ENCODE results near the gene CCNB1IP1. TPM values are rescaled to one million over a fixed set of nuclear protein-coding genes. Genes with fewer than 3 reads are reported as not detected.

Gene CCNB1IP1
- total and polyA plus RNA-seq, 3 donors from 2014 or later: 38.7 to 46.7 (median 46.0) TPM

GRCh38 chr14:20314026-20314425, 19.1 kb downstream of the CCNB1IP1 start:
- Histone ChIP-seq H3K36me3 (ENCODE audit: low read depth, missing control alignments) (no peaks in the 10 kb centered on the region), H3K4me3 (no peak overlapping the region), H3K4me1 (no peaks in the 10 kb centered on the region), H3K27ac (no peak overlapping the region), H3K27me3 (no peaks in the 10 kb centered on the region), H3K9me3 (no peaks in the 10 kb centered on the region)
- TF ChIP-seq POLR2A (IDR thresholded peaks at IDR 0.05): no peak
- TF ChIP-seq CTCF (IDR thresholded peaks at IDR 0.05): no peak
- WGBS, 2 donors: 82 to 89% methylated on average over 2 of the region's 2 CpGs
- DNase-seq: no peak
- intact Hi-C loops (cut with DNase I; ENCODE audit: low total_unique reads): no loop called here

- intact Hi-C loops (cut with DNase I; ENCODE audit: low total_unique reads): no loop called here
- TF ChIP-seq CTCF (IDR thresholded peaks at IDR 0.05): no peak
- no peak for TF ChIP-seq POLR2A (IDR thresholded peaks at IDR 0.05)
- no peak for DNase-seq
- Histone ChIP-seq H3K4me1 (peaks cover 4% of the 10 kb centered on the region), H3K36me3 (ENCODE audit: low read depth, missing control alignments) (no peaks in the 10 kb centered on the region), H3K9me3 (no peaks in the 10 kb centered on the region), H3K4me3 (peak overlapping the region; percentile 67 to 88), H3K27me3 (no peaks in the 10 kb centered on the region), H3K27ac (no peak overlapping the region)
- WGBS, 2 donors: 83 to 93% methylated on average over 1 of the region's 1 CpG
Measured at GRCh38 chr14:20306079-20306423, 27.0 kb downstream of the CCNB1IP1 start.

GRCh38 chr14:20305265-20306078, 27.6 kb downstream of the CCNB1IP1 start, which contains the start of gene TTC5:
Gene TTC5 (minus strand): TSS chr14:20305951. CDS start chr14:20305937, 14 bp downstream.
- no peaks in the 10 kb centered on the region for H3K36me3 ChIP-seq (ENCODE audit: low read depth, missing control alignments)
- TF ChIP-seq CTCF (IDR thresholded peaks at IDR 0.05) (peak; percentile 76 to 88 (median 77)), POLR2A (IDR thresholded peaks at IDR 0.05) (no peak)
- peak; percentile 91 for DNase-seq
- 0% methylated on average over 23 to 27 of the region's 27 CpGs for WGBS, 2 donors
- peak within 1 kb of the TSS; percentile 67 to 88 for H3K4me3 ChIP-seq
- intact Hi-C loops (cut with DNase I; ENCODE audit: low total_unique reads): no loop called here
- H3K27me3 ChIP-seq: no peaks in the 10 kb centered on the region
- H3K27ac ChIP-seq: peak within 1 kb of the TSS in 1 of 2 donors; percentile 44
- peaks cover 4% of the 10 kb centered on the region for H3K4me1 ChIP-seq
- no peaks in the 10 kb centered on the region for H3K9me3 ChIP-seq

DNA sequence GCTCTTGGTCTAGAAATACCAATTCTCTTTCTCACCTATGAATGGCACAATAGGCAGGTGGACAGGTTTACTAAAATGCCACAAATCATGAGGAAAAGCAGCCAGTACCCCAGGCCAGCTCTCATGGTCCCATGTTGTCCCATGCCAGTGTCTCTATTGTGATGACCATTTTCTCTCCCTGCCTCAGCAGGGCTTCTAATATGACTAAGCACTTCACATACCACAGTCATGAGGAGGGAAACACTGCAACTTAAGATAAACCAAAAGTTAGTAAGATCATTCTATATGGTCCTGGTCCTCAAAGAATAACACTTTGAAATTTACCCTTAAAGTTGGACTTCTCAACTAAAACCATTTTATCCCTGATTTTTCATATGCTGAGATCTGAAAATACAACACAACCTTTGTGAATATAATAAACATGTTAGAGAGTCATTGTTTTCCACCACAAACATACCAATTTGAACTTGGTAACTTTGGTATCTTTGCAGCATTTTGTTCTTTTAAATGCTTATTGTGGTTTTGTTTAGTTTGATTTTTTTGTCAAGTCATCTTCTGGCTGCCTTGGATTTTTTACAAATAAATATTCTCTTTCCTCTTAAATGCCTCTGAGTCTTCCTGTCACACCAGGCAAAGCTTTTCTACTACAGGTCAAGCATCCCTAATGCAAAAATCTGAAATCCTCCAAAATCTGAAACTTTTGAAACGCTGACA, 30.9 kb downstream of the CCNB1IP1 start:
- Histone ChIP-seq H3K36me3 (ENCODE audit: low read depth, missing control alignments) (no peaks in the 10 kb centered on the region), H3K27me3 (no peaks in the 10 kb centered on the region), H3K9me3 (no peaks in the 10 kb centered on the region), H3K4me1 (peaks cover 4% of the 10 kb centered on the region), H3K4me3 (no peak overlapping the region), H3K27ac (no peak overlapping the region)
- TF ChIP-seq POLR2A (IDR thresholded peaks at IDR 0.05): no peak
- no peak for TF ChIP-seq CTCF (IDR thresholded peaks at IDR 0.05)
- DNase-seq: no peak
- 87 to 93% methylated on average over 1 of the region's 1 CpG for WGBS, 2 donors
- intact Hi-C loops (cut with DNase I; ENCODE audit: low total_unique reads): no loop called here

Data from testis (tissue), 3 donors.